Measurements from ENCODE around the gene TOP2B.

TOP2B gene

GRCh38 chr3:25708036-25708435 is 43.3 kb upstream of the TOP2B start:
- H3K27ac ChIP-seq (ENCODE audit: low read depth, low read length), result no peak overlapping the region
- no peak for TF ChIP-seq EZH2phosphoT487 (IDR thresholded peaks at IDR 0.05; ENCODE audit: borderline replicate concordance, low read length)
- TF ChIP-seq CTCF (IDR thresholded peaks at IDR 0.05; ENCODE audit: low read depth, low read length, poor library complexity, severe bottlenecking), result no peak
- H3K27me3 ChIP-seq (ENCODE audit: control insufficient read depth, low read length), result peaks cover 16% of the 10 kb centered on the region
- no peaks in the 10 kb centered on the region for H3K36me3 ChIP-seq (ENCODE audit: control insufficient read depth, low read length)
- H3K4me1 ChIP-seq (ENCODE audit: control insufficient read depth, low read length), result no peaks in the 10 kb centered on the region
- no peak overlapping the region for H3K4me3 ChIP-seq (ENCODE audit: low read length)
- no peaks in the 10 kb centered on the region for H3F3A ChIP-seq (ENCODE audit: control insufficient read depth, insufficient read depth)
- H3K79me2 ChIP-seq (ENCODE audit: control insufficient read depth, low read length), result no peaks in the 10 kb centered on the region
- H4K20me1 ChIP-seq (ENCODE audit: control insufficient read depth, insufficient read depth, low read depth, low read length), result no peaks in the 10 kb centered on the region
- no peak overlapping the region for H3K4me2 ChIP-seq (ENCODE audit: low read length)
- H3K9me2 ChIP-seq (replicated peaks; ENCODE audit: control insufficient read depth, low read length), result no peaks in the 10 kb centered on the region
- H3K9me3 ChIP-seq (ENCODE audit: control insufficient read depth, insufficient read depth, low read length), result no peaks in the 10 kb centered on the region

GRCh38 chr3:25707268-25707926 is 42.7 kb upstream of the TOP2B start:
- Histone ChIP-seq H3K9me2 (replicated peaks; ENCODE audit: control insufficient read depth, low read length) (no peaks in the 10 kb centered on the region), H3K4me3 (ENCODE audit: low read length) (no peak overlapping the region), H3F3A (ENCODE audit: control insufficient read depth, insufficient read depth) (no peaks in the 10 kb centered on the region), H3K9me3 (ENCODE audit: control insufficient read depth, insufficient read depth, low read length) (no peaks in the 10 kb centered on the region), H3K4me2 (ENCODE audit: low read length) (no peak overlapping the region), H3K36me3 (ENCODE audit: control insufficient read depth, low read length) (no peaks in the 10 kb centered on the region), H4K20me1 (ENCODE audit: control insufficient read depth, insufficient read depth, low read depth, low read length) (no peaks in the 10 kb centered on the region), H3K27me3 (ENCODE audit: control insufficient read depth, low read length) (peaks cover 16% of the 10 kb centered on the region), H3K4me1 (ENCODE audit: control insufficient read depth, low read length) (no peaks in the 10 kb centered on the region), H3K79me2 (ENCODE audit: control insufficient read depth, low read length) (no peaks in the 10 kb centered on the region), H3K27ac (ENCODE audit: low read depth, low read length) (no peak overlapping the region)
- TF ChIP-seq CTCF (IDR thresholded peaks at IDR 0.05; ENCODE audit: low read depth, low read length, poor library complexity, severe bottlenecking), result no peak
- TF ChIP-seq EZH2phosphoT487 (IDR thresholded peaks at IDR 0.05; ENCODE audit: borderline replicate concordance, low read length), result no peak

- no peaks in the 10 kb centered on the region for H3K79me2 ChIP-seq (ENCODE audit: control insufficient read depth, low read length)
- no peaks in the 10 kb centered on the region for H3K9me2 ChIP-seq (replicated peaks; ENCODE audit: control insufficient read depth, low read length)
- no peaks in the 10 kb centered on the region for H3K4me1 ChIP-seq (ENCODE audit: control insufficient read depth, low read length)
- H3K4me2 ChIP-seq (ENCODE audit: low read length), result no peak overlapping the region
- TF ChIP-seq CTCF (IDR thresholded peaks at IDR 0.05; ENCODE audit: low read depth, low read length, poor library complexity, severe bottlenecking) (no peak), EZH2phosphoT487 (IDR thresholded peaks at IDR 0.05; ENCODE audit: borderline replicate concordance, low read length) (no peak)
- no peak overlapping the region for H3K4me3 ChIP-seq (ENCODE audit: low read length)
- H3K27ac ChIP-seq (ENCODE audit: low read depth, low read length), result no peak overlapping the region
- no peaks in the 10 kb centered on the region for H3F3A ChIP-seq (ENCODE audit: control insufficient read depth, insufficient read depth)
- no peaks in the 10 kb centered on the region for H3K36me3 ChIP-seq (ENCODE audit: control insufficient read depth, low read length)
- peaks cover 16% of the 10 kb centered on the region for H3K27me3 ChIP-seq (ENCODE audit: control insufficient read depth, low read length)
- no peaks in the 10 kb centered on the region for H3K9me3 ChIP-seq (ENCODE audit: control insufficient read depth, insufficient read depth, low read length)
- no peaks in the 10 kb centered on the region for H4K20me1 ChIP-seq (ENCODE audit: control insufficient read depth, insufficient read depth, low read depth, low read length)
Measured at GRCh38 chr3:25706213-25706612, 41.5 kb upstream of the TOP2B start.

All from DOHH2 (cell line).